Measurements from ENCODE around the gene CSRP2. TPM values are rescaled to one million over a fixed set of nuclear protein-coding genes. Genes with fewer than 3 reads are reported as not detected.

CSRP2 gene
- total RNA-seq, 1 experiment from 2014 or later: 113 TPM

- Histone ChIP-seq H3K36me3 (no peaks in the 10 kb centered on the region), H3K9me3 (replicated peaks) (no peaks in the 10 kb centered on the region), H3K27me3 (replicated peaks) (no peaks in the 10 kb centered on the region), H3K4me1 (replicated peaks) (no peaks in the 10 kb centered on the region), H3K27ac (no peak overlapping the region), H3K4me3 (no peak overlapping the region)
- no peak for DNase-seq (ENCODE audit: low read depth in 1 of 2, low spot score in 2 of 2)
These were observed 30.5 kb upstream of the CSRP2 start for GRCh38 chr12:76909290-76909689.

DNA sequence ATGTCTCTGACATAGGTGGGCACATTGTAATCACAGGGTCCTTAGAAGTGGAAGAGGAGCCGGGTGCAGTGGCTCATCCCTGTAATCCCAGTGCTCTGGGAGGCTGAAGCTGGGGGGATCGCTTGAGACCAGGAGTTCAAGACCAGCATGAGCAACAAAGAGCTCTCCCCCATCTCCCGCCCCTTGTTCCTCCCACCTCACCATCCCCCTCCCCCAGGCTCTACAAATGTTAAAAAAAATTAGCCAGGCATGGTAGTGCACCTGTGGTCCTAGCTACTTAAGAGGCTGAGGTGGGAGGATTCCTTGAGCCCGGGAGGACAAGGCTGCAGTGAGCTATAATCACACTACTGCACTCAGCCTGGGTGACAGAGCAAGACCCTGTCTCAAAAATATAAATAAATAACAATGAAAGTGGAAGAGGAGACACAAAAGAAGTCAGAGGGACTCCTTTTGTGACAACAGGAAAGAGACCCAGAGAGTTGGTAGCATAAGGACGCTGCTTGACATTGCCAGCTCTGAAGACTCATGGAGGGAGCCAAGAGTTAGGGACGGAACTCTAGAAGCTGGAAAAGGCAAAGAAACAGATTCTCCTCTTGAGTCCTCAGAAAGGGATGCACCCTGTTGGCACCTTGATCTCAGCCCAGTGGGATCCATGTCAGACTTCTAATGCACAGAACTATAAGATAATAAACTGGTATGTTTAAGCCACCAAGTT is 29.6 kb upstream of the CSRP2 start:
- Histone ChIP-seq H3K27me3 (replicated peaks) (no peaks in the 10 kb centered on the region), H3K4me1 (replicated peaks) (no peaks in the 10 kb centered on the region), H3K36me3 (no peaks in the 10 kb centered on the region), H3K27ac (no peak overlapping the region), H3K9me3 (replicated peaks) (no peaks in the 10 kb centered on the region), H3K4me3 (no peak overlapping the region)
- no peak for DNase-seq (ENCODE audit: low read depth in 1 of 2, low spot score in 2 of 2)

GRCh38 chr12:76901628-76902380 is 23.0 kb upstream of the CSRP2 start:
- DNase-seq (ENCODE audit: low read depth in 1 of 2, low spot score in 2 of 2): no peak
- Histone ChIP-seq H3K27ac (no peak overlapping the region), H3K4me1 (replicated peaks) (no peaks in the 10 kb centered on the region), H3K27me3 (replicated peaks) (no peaks in the 10 kb centered on the region), H3K4me3 (no peak overlapping the region), H3K9me3 (replicated peaks) (no peaks in the 10 kb centered on the region), H3K36me3 (no peaks in the 10 kb centered on the region)

- Histone ChIP-seq H3K4me1 (replicated peaks) (no peaks in the 10 kb centered on the region), H3K27me3 (replicated peaks) (no peaks in the 10 kb centered on the region), H3K9me3 (replicated peaks) (peaks cover under 1% of the 10 kb centered on the region; the same call in 1 of the 2 replicates), H3K36me3 (no peaks in the 10 kb centered on the region), H3K4me3 (no peak overlapping the region), H3K27ac (no peak overlapping the region)
- no peak for DNase-seq (ENCODE audit: low read depth in 1 of 2, low spot score in 2 of 2)
These were observed 20.7 kb upstream of the CSRP2 start for GRCh38 chr12:76899522-76899921.

DNA sequence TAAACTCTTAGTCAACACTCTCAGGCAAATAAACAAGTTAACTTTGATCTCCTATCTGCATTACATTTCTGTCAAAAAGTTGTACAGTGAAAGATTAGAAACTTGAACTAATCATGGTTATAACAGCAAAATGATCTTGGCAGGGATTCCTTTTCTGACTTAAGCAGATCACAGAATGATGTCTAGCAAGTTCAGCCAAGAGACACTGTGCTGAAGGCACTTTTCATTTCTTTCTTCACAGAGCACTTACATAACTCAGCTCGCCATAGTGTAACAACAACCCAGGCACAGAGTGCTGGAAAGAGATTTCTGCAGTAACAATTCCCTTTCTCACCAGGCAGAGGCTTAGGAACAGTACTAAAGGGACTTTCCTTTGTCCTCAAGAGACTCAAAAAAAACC is 19.6 kb upstream of the CSRP2 start:
- DNase-seq (ENCODE audit: low read depth in 1 of 2, low spot score in 2 of 2): no peak
- Histone ChIP-seq H3K27ac (no peak overlapping the region), H3K9me3 (replicated peaks) (peaks cover 5% of the 10 kb centered on the region; the same call in 1 of the 2 replicates), H3K36me3 (no peaks in the 10 kb centered on the region), H3K4me1 (replicated peaks) (no peaks in the 10 kb centered on the region), H3K4me3 (no peak overlapping the region), H3K27me3 (replicated peaks) (no peaks in the 10 kb centered on the region)

DNA sequence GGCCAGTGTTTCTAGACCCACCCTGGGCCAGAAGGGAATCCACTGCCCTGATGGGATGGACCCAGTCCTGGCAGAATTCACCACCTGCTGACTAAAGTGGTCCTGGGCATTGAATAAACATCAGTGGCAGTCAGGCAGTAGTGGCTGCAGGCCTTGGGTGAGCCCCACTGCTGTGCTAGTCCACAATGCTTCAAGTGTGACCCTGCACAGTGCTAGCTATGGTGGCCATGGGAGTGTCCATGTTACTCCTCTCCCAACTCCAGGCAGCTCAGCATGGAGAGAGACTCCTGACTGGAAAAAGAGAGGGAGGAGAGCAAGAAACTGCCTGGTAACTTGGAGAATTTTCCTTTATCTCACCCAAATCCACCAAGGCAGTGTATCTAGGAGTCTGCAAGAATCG is 17.5 kb upstream of the CSRP2 start:
- Histone ChIP-seq H3K4me1 (replicated peaks) (no peaks in the 10 kb centered on the region), H3K36me3 (no peaks in the 10 kb centered on the region), H3K27ac (no peak overlapping the region), H3K27me3 (replicated peaks) (no peaks in the 10 kb centered on the region), H3K9me3 (replicated peaks) (peaks cover 5% of the 10 kb centered on the region; the same call in 1 of the 2 replicates), H3K4me3 (no peak overlapping the region)
- no peak for DNase-seq (ENCODE audit: low read depth in 1 of 2, low spot score in 2 of 2)

DNA sequence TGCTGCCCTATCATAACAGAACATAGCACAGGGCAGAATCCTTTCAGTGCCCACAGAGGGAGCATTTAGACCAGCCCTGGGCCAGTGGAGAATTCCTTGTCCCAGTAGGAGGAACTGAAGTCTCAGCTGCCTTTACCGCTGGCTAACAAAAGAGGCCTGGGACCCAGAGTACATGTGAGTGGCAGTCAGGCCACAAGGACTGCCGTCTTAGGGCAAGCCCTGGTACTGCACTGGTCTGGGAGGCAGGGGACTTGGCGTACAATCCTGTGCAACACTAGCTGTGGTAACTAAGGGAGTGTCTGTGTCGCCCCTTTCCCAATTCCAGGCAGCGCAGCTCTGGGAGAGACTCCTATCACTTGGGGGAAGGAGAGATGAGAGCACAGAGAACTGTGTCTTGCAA is 17.0 kb upstream of the CSRP2 start:
- H3K36me3 ChIP-seq: no peaks in the 10 kb centered on the region
- H3K27me3 ChIP-seq (replicated peaks): no peaks in the 10 kb centered on the region
- DNase-seq (ENCODE audit: low read depth in 1 of 2, low spot score in 2 of 2): no peak
- no peaks in the 10 kb centered on the region for H3K4me1 ChIP-seq (replicated peaks)
- no peak overlapping the region for H3K4me3 ChIP-seq
- H3K9me3 ChIP-seq (replicated peaks): peaks cover 5% of the 10 kb centered on the region; the same call in 1 of the 2 replicates
- H3K27ac ChIP-seq: no peak overlapping the region

DNA sequence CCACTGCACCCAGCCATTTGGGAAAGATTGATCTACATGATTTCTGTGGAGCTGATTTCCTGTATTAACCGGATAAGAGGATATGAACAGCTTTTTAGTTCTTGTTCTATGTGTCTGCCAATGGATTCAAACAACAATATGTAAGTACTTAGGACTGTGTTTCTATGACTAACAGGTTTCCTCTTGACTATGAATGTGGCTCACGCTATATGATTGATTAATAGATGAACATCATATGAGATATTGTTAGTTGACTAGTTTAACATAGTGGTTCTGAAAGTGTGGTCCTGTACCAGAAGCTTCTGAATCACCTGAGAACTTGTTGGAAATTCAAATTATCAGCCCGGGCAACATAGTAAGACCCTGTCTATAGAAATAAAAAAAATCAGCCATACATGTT is 12.8 kb upstream of the CSRP2 start:
- Histone ChIP-seq H3K9me3 (replicated peaks) (peaks cover 5% of the 10 kb centered on the region; the same call in 1 of the 2 replicates), H3K4me1 (replicated peaks) (no peaks in the 10 kb centered on the region), H3K4me3 (no peak overlapping the region), H3K36me3 (no peaks in the 10 kb centered on the region), H3K27ac (no peak overlapping the region), H3K27me3 (replicated peaks) (no peaks in the 10 kb centered on the region)
- no peak for DNase-seq (ENCODE audit: low read depth in 1 of 2, low spot score in 2 of 2)

DNA sequence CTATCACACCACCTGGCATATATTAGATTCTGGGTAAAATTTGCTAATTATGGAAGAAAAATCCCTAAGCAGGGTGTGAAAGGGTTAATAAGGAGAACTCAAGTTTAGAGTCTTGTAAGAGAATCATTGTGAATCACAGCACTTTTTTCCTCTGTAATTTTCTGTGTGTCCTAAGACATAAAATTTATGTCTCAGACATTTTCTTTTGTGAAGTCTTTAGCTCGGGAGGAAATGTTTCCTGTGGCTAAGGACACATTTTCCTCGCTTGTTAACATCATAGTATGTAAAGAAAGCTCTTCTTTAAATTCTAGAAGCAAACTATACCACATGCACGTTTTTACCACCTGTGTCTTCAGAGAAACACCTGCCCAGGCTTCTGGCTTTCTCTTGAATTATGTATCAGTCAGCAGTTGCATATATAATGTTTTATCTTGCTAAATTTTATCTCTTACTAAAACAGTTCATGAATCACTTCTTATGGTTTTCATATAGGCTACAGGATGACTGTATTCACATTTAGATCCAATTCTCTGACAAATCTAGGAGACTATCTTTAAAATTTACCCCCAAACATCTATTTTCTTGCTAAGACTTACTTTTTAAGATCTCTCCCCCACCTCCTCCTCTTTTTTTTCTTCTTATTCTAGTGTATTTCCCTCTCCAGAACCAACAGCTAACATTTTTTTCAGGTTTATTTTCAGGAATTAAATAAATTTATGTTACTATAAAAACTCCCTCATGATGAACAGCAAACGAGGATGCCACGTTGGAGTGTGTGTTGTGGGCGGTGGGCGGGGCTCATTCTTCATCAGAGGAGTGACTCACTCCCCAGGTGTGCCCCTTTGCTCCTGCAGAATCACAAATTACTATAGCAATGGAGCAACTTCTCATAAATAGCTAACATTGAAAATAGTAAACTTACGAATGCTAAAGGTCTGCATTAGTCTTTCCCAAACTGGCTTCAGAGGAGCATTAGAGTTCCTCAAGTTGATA is 11.6 kb upstream of the CSRP2 start:
- Histone ChIP-seq H3K36me3 (no peaks in the 10 kb centered on the region), H3K4me3 (no peak overlapping the region), H3K27me3 (replicated peaks) (no peaks in the 10 kb centered on the region), H3K9me3 (replicated peaks) (peaks cover 5% of the 10 kb centered on the region; the same call in 1 of the 2 replicates), H3K4me1 (replicated peaks) (no peaks in the 10 kb centered on the region), H3K27ac (no peak overlapping the region)
- no peak for DNase-seq (ENCODE audit: low read depth in 1 of 2, low spot score in 2 of 2)

GRCh38 chr12:76888775-76889174 is 10.0 kb upstream of the CSRP2 start:
- Histone ChIP-seq H3K4me3 (no peak overlapping the region), H3K4me1 (replicated peaks) (no peaks in the 10 kb centered on the region), H3K9me3 (replicated peaks) (no peaks in the 10 kb centered on the region), H3K36me3 (no peaks in the 10 kb centered on the region), H3K27me3 (replicated peaks) (no peaks in the 10 kb centered on the region), H3K27ac (no peak overlapping the region)
- DNase-seq (ENCODE audit: low read depth in 1 of 2, low spot score in 2 of 2): no peak

GRCh38 chr12:76883811-76884210 is 5.0 kb upstream of the CSRP2 start:
- H3K36me3 ChIP-seq: peaks cover 2% of the 10 kb centered on the region; the same call in 1 of the 2 replicates
- DNase-seq (ENCODE audit: low read depth in 1 of 2, low spot score in 2 of 2): no peak
- no peak overlapping the region for H3K4me3 ChIP-seq
- no peaks in the 10 kb centered on the region for H3K9me3 ChIP-seq (replicated peaks)
- H3K27me3 ChIP-seq (replicated peaks): no peaks in the 10 kb centered on the region
- no peak overlapping the region for H3K27ac ChIP-seq
- H3K4me1 ChIP-seq (replicated peaks): peaks cover 17% of the 10 kb centered on the region

DNA sequence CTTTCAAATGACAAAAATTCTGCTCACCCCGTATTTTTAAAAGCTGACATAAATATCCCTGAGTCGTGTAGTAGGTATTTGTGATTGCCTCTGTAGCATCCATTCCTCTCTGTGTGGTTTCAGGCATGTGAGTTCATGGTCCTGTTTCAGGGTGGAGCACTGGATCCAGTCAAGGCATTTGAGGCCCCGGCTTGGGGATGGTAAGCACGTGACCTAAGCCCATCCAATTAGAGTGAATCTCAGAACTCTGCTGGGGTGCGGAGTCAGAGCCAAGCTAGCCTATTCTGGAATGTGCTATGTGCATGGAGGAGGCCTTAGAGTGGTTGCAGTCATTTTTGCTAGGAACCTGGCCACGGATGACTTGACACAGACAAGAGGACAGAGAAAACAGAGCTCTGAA is 4.3 kb upstream of the CSRP2 start:
- peaks cover 5% of the 10 kb centered on the region; the same call in 1 of the 2 replicates for H3K36me3 ChIP-seq
- no peaks in the 10 kb centered on the region for H3K9me3 ChIP-seq (replicated peaks)
- H3K4me3 ChIP-seq: no peak overlapping the region
- peaks cover 19% of the 10 kb centered on the region for H3K4me1 ChIP-seq (replicated peaks)
- no peak for DNase-seq (ENCODE audit: low read depth in 1 of 2, low spot score in 2 of 2)
- no peaks in the 10 kb centered on the region for H3K27me3 ChIP-seq (replicated peaks)
- no peak overlapping the region for H3K27ac ChIP-seq

DNA sequence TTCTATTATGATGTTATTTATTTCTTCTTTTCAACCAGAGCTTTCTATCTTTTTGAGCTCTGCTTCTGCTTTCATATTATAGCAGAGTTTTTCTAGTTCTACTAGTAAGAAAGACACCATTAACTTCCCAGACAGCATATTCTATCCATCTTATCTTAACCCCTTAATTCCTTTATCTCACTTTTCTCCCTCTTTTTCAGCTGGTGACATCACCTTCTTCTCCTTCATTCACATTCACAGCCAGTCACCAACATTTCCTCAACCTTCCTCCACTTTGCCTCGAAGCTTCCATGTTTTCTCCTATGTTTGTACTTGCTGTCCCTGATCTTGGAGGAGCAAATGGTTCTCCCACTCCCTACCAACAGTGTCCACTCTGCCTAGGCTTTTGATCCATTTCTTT is 3.5 kb upstream of the CSRP2 start:
- DNase-seq (ENCODE audit: low read depth in 1 of 2, low spot score in 2 of 2): no peak
- peaks cover 5% of the 10 kb centered on the region; the same call in 1 of the 2 replicates for H3K36me3 ChIP-seq
- no peaks in the 10 kb centered on the region for H3K9me3 ChIP-seq (replicated peaks)
- peaks cover 23% of the 10 kb centered on the region for H3K4me1 ChIP-seq (replicated peaks)
- no peaks in the 10 kb centered on the region for H3K27me3 ChIP-seq (replicated peaks)
- no peak overlapping the region for H3K27ac ChIP-seq
- no peak overlapping the region for H3K4me3 ChIP-seq

All from SJSA1 (cell line).